Ectodermal cell (in vitro differentiated cells): Measurements from ENCODE around the gene EPHA5.

Source experiments
- H3K27ac ChIP-seq: 2 replicates; pipeline ENCODE4 v1.7.0; 2013; ENCODE audit warnings: mild to moderate bottlenecking, low read depth, low read length; ENCODE audit not compliant: insufficient read depth, poor library complexity, severe bottlenecking
- H3K27me3 ChIP-seq: 2 replicates; pipeline ENCODE4 v1.7.0; 2013; ENCODE audit warnings: mild to moderate bottlenecking, low read length; ENCODE audit not compliant: insufficient read depth, control insufficient read depth, poor library complexity, severe bottlenecking
- H3K36me3 ChIP-seq: one replicate; pipeline ENCODE4 v1.7.0; 2013; ENCODE audit warnings: low read length; ENCODE audit not compliant: control insufficient read depth, insufficient read depth
- H3K4me1 ChIP-seq: one replicate; pipeline ENCODE4 v1.7.0; 2013; ENCODE audit warnings: low read length; ENCODE audit not compliant: control insufficient read depth, insufficient read depth
- H3K4me3 ChIP-seq: 2 replicates; pipeline ENCODE4 v1.7.0; 2013; ENCODE audit warnings: low read depth, low read length, control low read depth; ENCODE audit not compliant: insufficient read depth
- H3K9me3 ChIP-seq: 2 replicates; pipeline ENCODE4 v1.7.0; 2013; ENCODE audit warnings: mild to moderate bottlenecking, low read length, moderate library complexity; ENCODE audit not compliant: control insufficient read depth
- WGBS, 2 experiments: methylation state at CpG; one replicate each; pipeline ENCODE4 v1.1.7; 2013; ENCODE audit warnings: missing lambda C conversion rate in 2 of 2; 5-methylcytosine and 5-hydroxymethylcytosine counted together

The EPHA5 gene

DNA sequence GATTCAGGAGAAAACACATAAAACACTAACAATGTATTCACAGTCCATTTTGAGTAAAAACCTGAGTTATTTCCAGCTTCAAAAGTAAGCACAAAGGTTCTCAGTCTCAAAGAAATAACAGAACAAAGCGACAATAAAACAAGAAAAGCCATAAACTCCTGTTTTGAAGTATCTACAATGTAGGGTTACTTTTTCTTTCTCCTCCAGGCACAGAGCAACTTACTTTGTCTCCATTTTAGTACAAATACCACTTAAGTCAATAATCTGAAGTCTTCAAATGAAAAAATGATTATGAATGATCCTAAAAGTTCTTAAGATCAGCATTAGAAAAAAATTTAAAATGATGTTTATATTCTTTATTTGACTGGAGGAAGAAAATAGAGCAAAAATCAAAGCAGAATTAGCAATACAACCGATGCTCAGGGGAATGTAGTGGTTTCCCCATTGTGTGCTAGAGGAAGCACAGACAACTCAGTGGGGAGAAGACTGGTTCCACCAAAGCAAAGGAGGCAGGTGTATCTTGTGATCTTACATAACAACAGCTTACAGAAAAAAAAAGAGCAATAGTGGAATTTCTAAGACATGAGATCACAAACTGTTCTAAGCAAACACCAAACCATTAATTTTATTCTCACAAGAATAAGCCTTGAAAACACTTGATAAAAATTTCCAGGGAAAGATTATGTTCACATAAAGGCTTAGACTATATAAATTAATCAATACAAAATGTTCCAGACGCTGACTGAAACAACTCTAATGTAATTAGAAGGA lies 35.1 kb downstream of the EPHA5 start:
- Histone ChIP-seq H3K4me1 (no peaks in the 10 kb centered on the region), H3K36me3 (no peaks in the 10 kb centered on the region), H3K9me3 (no peaks in the 10 kb centered on the region), H3K27me3 (no peaks in the 10 kb centered on the region), H3K4me3 (no peak overlapping the region), H3K27ac (no peak overlapping the region)
- 45 to 57% methylated on average over 2 to 3 of the region's 3 CpGs for WGBS, 2 experiments

DNA sequence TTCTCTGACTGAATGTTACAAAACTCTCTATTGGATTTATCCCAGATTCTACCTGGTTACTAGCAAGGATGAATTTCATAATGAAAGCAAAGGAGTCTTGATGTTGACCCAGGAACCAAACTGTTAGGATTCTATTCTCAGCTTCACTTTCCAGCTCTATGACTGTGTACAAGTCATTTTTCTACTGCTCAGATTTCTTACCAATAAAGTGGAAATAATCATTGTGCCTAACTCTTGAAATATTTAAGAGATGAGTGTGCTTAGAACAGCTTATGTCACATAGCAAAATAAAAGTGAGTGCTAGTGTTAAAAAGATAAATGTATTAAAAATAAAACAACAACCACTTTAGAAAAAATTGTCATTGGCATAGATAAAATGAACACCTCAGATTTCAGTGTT lies 45.6 kb downstream of the EPHA5 start:
- Histone ChIP-seq H3K27ac (no peak overlapping the region), H3K4me1 (no peaks in the 10 kb centered on the region), H3K27me3 (no peaks in the 10 kb centered on the region), H3K4me3 (no peak overlapping the region), H3K9me3 (no peaks in the 10 kb centered on the region), H3K36me3 (no peaks in the 10 kb centered on the region)

DNA sequence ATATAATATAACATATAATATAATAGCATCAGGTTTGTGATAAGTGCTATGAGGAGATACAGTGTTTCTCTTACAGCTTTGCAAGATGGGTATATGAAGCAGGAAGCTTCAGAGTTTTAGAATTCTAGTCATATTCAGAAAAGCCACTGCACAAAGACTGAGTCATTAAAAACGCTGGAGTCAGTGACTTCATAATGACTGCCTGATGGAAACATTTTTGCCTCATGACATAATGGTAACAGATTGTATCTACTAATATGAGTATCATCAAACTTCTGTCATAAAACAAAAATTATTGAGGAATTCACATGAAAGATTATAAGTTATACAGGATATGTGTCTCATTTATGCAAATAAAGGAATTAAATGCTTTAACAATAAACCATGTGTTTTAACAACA lies 46.8 kb downstream of the EPHA5 start:
- no peak overlapping the region for H3K4me3 ChIP-seq
- no peaks in the 10 kb centered on the region for H3K9me3 ChIP-seq
- no peak overlapping the region for H3K27ac ChIP-seq
- no peaks in the 10 kb centered on the region for H3K27me3 ChIP-seq
- no peaks in the 10 kb centered on the region for H3K4me1 ChIP-seq
- 67 to 80% methylated on average over 1 of the region's 1 CpG for WGBS, 2 experiments
- no peaks in the 10 kb centered on the region for H3K36me3 ChIP-seq

DNA sequence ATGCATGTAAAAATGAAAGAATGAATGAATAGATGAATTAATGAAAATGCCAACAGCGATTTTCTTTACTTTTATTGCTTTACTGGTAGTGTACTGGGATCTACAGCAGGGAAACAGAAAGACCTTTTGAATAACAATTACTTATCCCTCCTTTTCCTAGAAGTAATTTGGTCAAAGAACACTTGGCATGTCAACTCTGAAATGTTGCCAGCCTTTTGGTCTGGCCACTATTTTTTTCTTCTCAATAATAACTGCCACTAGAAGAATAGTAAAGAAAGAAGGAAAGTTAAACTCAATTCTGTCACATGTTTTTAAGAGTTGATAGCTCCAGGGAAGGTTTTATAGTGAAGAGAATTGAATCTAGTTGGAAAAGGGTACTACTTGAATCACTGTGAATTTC lies 52.9 kb downstream of the EPHA5 start:
- Histone ChIP-seq H3K4me3 (no peak overlapping the region), H3K36me3 (no peaks in the 10 kb centered on the region), H3K27me3 (no peaks in the 10 kb centered on the region), H3K9me3 (no peaks in the 10 kb centered on the region), H3K27ac (no peak overlapping the region), H3K4me1 (no peaks in the 10 kb centered on the region)
- 94 to 100% methylated on average over 1 of the region's 1 CpG for WGBS, 2 experiments

DNA sequence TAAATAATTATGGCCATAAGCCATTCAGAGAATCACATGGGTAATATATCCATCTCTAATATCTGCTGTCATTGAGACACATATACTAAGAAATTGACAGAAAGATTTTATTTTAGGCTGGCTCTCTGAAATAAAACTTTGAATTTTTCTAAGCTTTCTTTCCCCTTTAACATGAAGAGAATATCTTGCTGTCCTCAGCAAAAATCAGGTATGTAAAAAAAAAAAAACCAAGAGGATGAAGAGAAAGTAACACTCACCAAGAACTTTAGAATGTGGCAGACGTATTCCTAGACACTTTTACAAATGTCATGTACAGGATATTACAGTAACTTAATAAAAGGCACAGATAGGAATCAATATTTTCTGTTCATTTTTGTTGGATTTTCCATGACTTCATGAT lies 65.8 kb downstream of the EPHA5 start:
- no peaks in the 10 kb centered on the region for H3K9me3 ChIP-seq
- H3K36me3 ChIP-seq, result no peaks in the 10 kb centered on the region
- 100% methylated on average over 1 of the region's 1 CpG; no CpG with 5 or more reads in 1 of the 2 experiments for WGBS, 2 experiments
- H3K4me3 ChIP-seq, result no peak overlapping the region
- H3K4me1 ChIP-seq, result no peaks in the 10 kb centered on the region
- H3K27ac ChIP-seq, result no peak overlapping the region
- H3K27me3 ChIP-seq, result no peaks in the 10 kb centered on the region

DNA sequence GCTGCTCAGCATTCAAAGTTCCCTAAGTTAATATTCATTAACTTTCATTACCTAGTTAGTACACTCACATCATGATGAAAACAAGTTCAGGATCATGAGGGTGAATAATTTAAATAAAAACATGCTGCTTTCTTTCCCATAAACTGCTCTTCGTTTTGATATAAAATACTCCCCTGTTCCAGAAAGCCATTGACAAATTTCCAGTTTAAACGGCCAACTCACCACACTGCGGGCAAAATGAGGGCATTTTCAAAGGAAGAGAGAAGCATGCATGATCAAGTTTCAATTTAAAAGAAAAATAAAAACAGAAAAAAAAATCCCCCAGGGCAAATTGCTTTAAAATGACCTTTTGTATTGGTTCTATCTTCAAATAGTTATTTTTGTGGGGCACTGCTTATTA lies 69.6 kb downstream of the EPHA5 start:
- WGBS, 2 experiments, result 68 to 77% methylated on average over 2 to 3 of the region's 3 CpGs
- Histone ChIP-seq H3K27me3 (no peaks in the 10 kb centered on the region), H3K9me3 (no peaks in the 10 kb centered on the region), H3K36me3 (no peaks in the 10 kb centered on the region), H3K27ac (no peak overlapping the region), H3K4me3 (no peak overlapping the region), H3K4me1 (no peaks in the 10 kb centered on the region)

DNA sequence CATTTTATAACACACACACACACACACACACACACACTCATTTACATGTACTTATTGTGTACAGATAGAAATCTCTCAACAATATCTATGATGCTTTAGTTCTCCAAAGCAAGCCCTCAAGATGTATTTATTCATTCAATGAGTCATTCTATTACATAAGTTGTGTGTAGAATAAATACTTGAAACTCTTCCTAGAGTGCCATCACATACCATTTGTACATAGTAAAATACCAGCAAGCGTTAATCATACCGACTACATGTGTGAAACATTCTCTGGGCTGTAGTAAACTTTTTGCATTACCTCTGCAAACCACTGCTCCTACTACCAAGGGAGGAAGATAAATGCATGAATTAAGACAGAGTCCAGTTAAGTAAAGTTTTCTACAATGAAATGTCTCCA lies 70.9 kb downstream of the EPHA5 start:
- Histone ChIP-seq H3K27ac (no peak overlapping the region), H3K4me1 (no peaks in the 10 kb centered on the region), H3K27me3 (no peaks in the 10 kb centered on the region), H3K4me3 (no peak overlapping the region), H3K36me3 (no peaks in the 10 kb centered on the region), H3K9me3 (no peaks in the 10 kb centered on the region)
- WGBS, 2 experiments, result 100% methylated on average over 1 to 2 of the region's 2 CpGs

DNA sequence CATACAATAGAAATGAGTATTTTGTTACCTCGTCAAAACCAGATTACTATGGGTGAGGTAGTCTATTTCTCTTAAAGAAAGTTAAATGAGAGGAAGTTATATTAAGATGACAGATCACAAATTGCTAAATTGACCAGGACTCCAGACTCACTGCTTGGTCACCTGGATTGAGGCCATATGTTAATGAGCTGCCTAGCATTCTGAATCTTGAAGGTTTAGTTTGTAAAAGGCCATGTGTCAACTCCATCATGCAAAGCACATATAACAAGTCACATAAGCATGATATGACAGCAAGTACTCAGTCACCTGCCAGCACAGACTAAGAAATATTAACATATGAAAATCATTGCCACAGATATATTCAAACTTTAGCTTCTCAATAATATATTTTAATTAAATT lies 72.6 kb downstream of the EPHA5 start:
- H3K4me1 ChIP-seq, result no peaks in the 10 kb centered on the region
- 100% methylated on average over 1 of the region's 1 CpG; no CpG with 5 or more reads in 1 of the 2 experiments for WGBS, 2 experiments
- H3K36me3 ChIP-seq, result no peaks in the 10 kb centered on the region
- H3K27me3 ChIP-seq, result no peaks in the 10 kb centered on the region
- H3K27ac ChIP-seq, result no peak overlapping the region
- H3K9me3 ChIP-seq, result no peaks in the 10 kb centered on the region
- no peak overlapping the region for H3K4me3 ChIP-seq

DNA sequence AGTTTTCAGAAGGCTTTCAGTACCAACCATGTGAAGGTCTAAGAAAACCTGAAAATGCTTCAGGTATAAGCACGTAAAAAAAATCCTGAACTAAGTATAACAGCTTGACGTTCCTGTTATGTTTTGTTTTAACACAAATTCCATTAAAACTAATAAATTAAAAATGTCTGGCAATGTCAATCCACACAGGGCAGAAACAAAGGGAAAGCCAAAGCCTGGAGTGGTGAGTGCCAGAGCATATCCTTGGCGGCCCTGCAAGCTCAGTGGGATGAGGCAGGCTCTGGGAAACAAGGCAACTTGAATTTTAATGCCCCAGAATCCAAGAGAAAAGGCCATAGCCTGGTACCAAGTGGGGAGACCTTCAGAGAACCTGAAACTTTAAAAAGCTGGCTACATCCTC lies 78.2 kb downstream of the EPHA5 start:
- Histone ChIP-seq H3K4me1 (peaks cover 7% of the 10 kb centered on the region), H3K9me3 (no peaks in the 10 kb centered on the region), H3K36me3 (no peaks in the 10 kb centered on the region), H3K27me3 (no peaks in the 10 kb centered on the region), H3K27ac (no peak overlapping the region), H3K4me3 (no peak overlapping the region)
- WGBS, 2 experiments, result 16 to 45% methylated on average over 1 to 3 of the region's 3 CpGs

DNA sequence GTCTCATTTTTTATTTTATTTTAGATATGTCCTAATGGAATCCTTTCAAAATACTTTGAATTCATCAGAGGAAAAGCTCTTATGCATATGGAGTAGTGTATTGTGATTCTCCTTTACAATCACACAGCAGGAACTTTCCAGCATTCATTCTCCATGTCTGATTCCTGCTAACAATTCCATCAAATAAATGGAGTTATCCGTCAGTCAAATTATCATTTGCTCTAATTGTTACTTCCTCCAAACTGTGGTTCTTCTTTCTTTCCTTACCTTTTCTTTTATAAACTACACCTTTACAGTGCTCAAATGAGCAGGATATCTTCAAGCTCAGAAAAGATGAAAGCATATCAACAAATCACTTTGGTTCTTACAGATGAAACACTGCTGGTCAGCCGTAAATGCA lies 80.4 kb downstream of the EPHA5 start:
- 43% methylated on average over 2 of the region's 2 CpGs for WGBS, 2 experiments
- H3K27ac ChIP-seq, result no peak overlapping the region
- no peak overlapping the region for H3K4me3 ChIP-seq
- H3K9me3 ChIP-seq, result no peaks in the 10 kb centered on the region
- no peaks in the 10 kb centered on the region for H3K27me3 ChIP-seq
- no peaks in the 10 kb centered on the region for H3K36me3 ChIP-seq
- peaks cover 7% of the 10 kb centered on the region for H3K4me1 ChIP-seq

DNA sequence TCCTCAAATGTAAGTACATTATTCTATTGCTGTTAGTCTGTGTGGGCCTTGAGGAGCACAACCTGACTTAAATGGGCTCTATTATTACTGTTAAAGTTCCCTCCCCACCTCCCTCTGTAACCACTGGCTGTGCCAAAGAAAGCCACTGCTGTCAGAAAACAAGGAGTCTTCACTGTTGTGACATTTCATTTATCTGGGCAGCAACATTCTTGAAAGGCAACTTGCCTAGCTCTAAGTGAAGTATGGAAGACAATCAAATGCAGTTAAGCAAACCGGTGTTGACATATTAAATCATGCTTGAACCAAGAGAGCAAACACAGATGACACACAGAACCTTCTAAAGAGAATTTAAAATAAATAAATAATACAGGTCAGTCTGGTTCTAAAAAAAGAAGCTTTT lies 81.0 kb downstream of the EPHA5 start:
- Histone ChIP-seq H3K4me1 (peaks cover 7% of the 10 kb centered on the region), H3K4me3 (no peak overlapping the region), H3K36me3 (no peaks in the 10 kb centered on the region), H3K9me3 (no peaks in the 10 kb centered on the region), H3K27ac (no peak overlapping the region), H3K27me3 (no peaks in the 10 kb centered on the region)
- 73% methylated on average over 1 of the region's 1 CpG; no CpG with 5 or more reads in 1 of the 2 experiments for WGBS, 2 experiments
